NCI-H128 (cell line): Measurements from ENCODE around the gene TPM1.

Experiments used
- DNase-seq: peaks from one replicate; lab custom pipeline; 2025; ENCODE audit not compliant: unreplicated experiment; lab: John Stamatoyannopoulos, UW

The TPM1 gene

GRCh38 chr15:63073497-63074172 lies 31.1 kb downstream of the TPM1 start:
- DNase-seq: no peak

GRCh38 chr15:63075015-63075983 lies 32.8 kb downstream of the TPM1 start:
- DNase-seq: no peak

- DNase-seq: no peak
Measured at GRCh38 chr15:63075984-63076713, 33.6 kb downstream of the TPM1 start.

- DNase-seq: no peak
Measured at GRCh38 chr15:63076714-63077046, 34.1 kb downstream of the TPM1 start.

GRCh38 chr15:63077952-63078351 lies 35.4 kb downstream of the TPM1 start:
- DNase-seq: no peak

GRCh38 chr15:63079947-63080626 lies 37.5 kb downstream of the TPM1 start:
- no peak for DNase-seq

GRCh38 chr15:63080634-63081250 lies 38.2 kb downstream of the TPM1 start:
- no peak for DNase-seq

- DNase-seq: no peak
Measured at GRCh38 chr15:63082366-63082765, 39.8 kb downstream of the TPM1 start.

GRCh38 chr15:63083044-63083443 lies 40.5 kb downstream of the TPM1 start:
- no peak for DNase-seq

GRCh38 chr15:63083541-63083940 lies 41.0 kb downstream of the TPM1 start:
- DNase-seq: no peak

GRCh38 chr15:63084806-63085205 lies 42.3 kb downstream of the TPM1 start:
- DNase-seq: no peak

GRCh38 chr15:63085289-63085688 lies 42.7 kb downstream of the TPM1 start:
- DNase-seq: no peak

- no peak for DNase-seq
Measured at GRCh38 chr15:63086271-63086670, 43.7 kb downstream of the TPM1 start.

- DNase-seq: no peak
Measured at GRCh38 chr15:63086947-63087346, 44.4 kb downstream of the TPM1 start.

GRCh38 chr15:63088533-63089245 lies 46.1 kb downstream of the TPM1 start:
- no peak for DNase-seq

GRCh38 chr15:63089260-63090043 lies 46.9 kb downstream of the TPM1 start:
- DNase-seq: no peak

GRCh38 chr15:63090472-63090871 lies 47.9 kb downstream of the TPM1 start:
- DNase-seq: no peak

- no peak for DNase-seq
Measured at GRCh38 chr15:63090887-63091286, 48.3 kb downstream of the TPM1 start.
